ENCODE results near the gene ARHGEF26.

Gene ARHGEF26

GRCh38 chr3:154209499-154209898 is 88.3 kb downstream of the ARHGEF26 start:
- DNase-seq (ENCODE audit: extremely low read depth, low read depth), result no peak
- TF ChIP-seq CTCF (IDR thresholded peaks at IDR 0.05; ENCODE audit: low read depth, low read length, missing control alignments), result no peak
- H3K4me3 ChIP-seq (replicated peaks; ENCODE audit: low read depth, low read length), result no peak overlapping the region

GRCh38 chr3:154210986-154211385 is 89.8 kb downstream of the ARHGEF26 start:
- no peak for DNase-seq (ENCODE audit: extremely low read depth, low read depth)
- no peak overlapping the region for H3K4me3 ChIP-seq (replicated peaks; ENCODE audit: low read depth, low read length)

GRCh38 chr3:154214306-154214705 is 93.1 kb downstream of the ARHGEF26 start:
- no peak for DNase-seq (ENCODE audit: extremely low read depth, low read depth)
- TF ChIP-seq CTCF (IDR thresholded peaks at IDR 0.05; ENCODE audit: low read depth, low read length, missing control alignments), result no peak
- H3K4me3 ChIP-seq (replicated peaks; ENCODE audit: low read depth, low read length), result no peak overlapping the region

More at GRCh38 chr3:154210986-154211385, 89.8 kb downstream of the ARHGEF26 start:
- no peak for TF ChIP-seq CTCF (IDR thresholded peaks at IDR 0.05; ENCODE audit: low read depth, low read length, missing control alignments)

- no peak for DNase-seq (ENCODE audit: extremely low read depth, low read depth)
- H3K4me3 ChIP-seq (replicated peaks; ENCODE audit: low read depth, low read length), result no peak overlapping the region
- no peak for TF ChIP-seq CTCF (IDR thresholded peaks at IDR 0.05; ENCODE audit: low read depth, low read length, missing control alignments)
Measured at GRCh38 chr3:154217671-154218070, 96.5 kb downstream of the ARHGEF26 start.

GRCh38 chr3:154218728-154219127 is 97.5 kb downstream of the ARHGEF26 start:
- no peak overlapping the region for H3K4me3 ChIP-seq (replicated peaks; ENCODE audit: low read depth, low read length)
- DNase-seq (ENCODE audit: extremely low read depth, low read depth), result no peak
- no peak for TF ChIP-seq CTCF (IDR thresholded peaks at IDR 0.05; ENCODE audit: low read depth, low read length, missing control alignments)

- no peak for DNase-seq (ENCODE audit: extremely low read depth, low read depth)
- no peak overlapping the region for H3K4me3 ChIP-seq (replicated peaks; ENCODE audit: low read depth, low read length)
- TF ChIP-seq CTCF (IDR thresholded peaks at IDR 0.05; ENCODE audit: low read depth, low read length, missing control alignments), result no peak
Measured at GRCh38 chr3:154220462-154220861, 99.3 kb downstream of the ARHGEF26 start.

GRCh38 chr3:154223519-154223918 is 102.3 kb downstream of the ARHGEF26 start:
- no peak for TF ChIP-seq CTCF (IDR thresholded peaks at IDR 0.05; ENCODE audit: low read depth, low read length, missing control alignments)
- no peak overlapping the region for H3K4me3 ChIP-seq (replicated peaks; ENCODE audit: low read depth, low read length)
- DNase-seq (ENCODE audit: extremely low read depth, low read depth), result no peak

Data from HFF-Myc (cell line).